ENCODE measurements around the gene UPF1.

UPF1 gene

DNA sequence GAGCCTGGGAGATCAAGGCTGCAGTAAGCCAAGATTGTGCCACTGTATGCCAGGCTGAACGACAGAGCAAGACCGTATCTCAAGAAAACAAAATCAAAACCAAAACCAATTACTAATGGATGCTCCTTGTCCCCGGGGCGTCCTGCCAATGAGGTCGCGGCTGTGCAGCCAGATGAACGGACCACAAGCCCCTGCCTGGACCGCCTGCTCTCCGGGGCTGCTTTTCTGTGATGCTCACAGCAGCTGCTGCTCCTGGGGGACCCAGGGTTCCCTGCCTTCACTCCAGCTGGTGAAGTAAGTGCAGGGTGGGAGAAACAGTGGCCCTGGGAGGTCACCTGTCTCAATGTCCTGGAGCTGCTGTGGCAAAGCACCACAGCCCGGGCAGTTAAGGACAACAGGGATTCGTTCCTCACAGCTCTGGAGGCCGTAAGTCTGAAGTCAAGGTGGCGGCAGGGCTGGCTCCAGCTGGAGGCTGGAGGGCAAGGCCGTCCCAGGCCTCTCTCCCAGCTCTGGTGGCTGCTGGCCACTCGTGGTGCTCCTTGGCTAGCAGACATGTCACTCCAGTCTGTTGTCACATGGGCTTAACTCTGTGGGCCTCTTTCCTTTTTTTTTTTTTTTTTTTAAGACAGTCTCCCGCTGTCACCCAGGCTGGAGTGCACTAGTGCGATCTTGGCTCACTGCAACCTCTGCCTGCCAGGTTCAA, 77.3 kb downstream of the UPF1 start:
- TF ChIP-seq OSR1 (CRISPR knock-in tag; IDR thresholded peaks at IDR 0.05) = no peak
- TF ChIP-seq CSRNP3 (CRISPR knock-in tag; IDR thresholded peaks at IDR 0.05) = no peak
- no peak for TF ChIP-seq ZFP30 (CRISPR knock-in tag; IDR thresholded peaks at IDR 0.05)
- no peak for TF ChIP-seq ARNTL (CRISPR knock-in tag; IDR thresholded peaks at IDR 0.05; ENCODE audit: borderline replicate concordance, low read depth)
- TF ChIP-seq CREB5 (CRISPR knock-in tag; IDR thresholded peaks at IDR 0.05; ENCODE audit: low read depth) = no peak
- no peak for ATAC-seq

DNA sequence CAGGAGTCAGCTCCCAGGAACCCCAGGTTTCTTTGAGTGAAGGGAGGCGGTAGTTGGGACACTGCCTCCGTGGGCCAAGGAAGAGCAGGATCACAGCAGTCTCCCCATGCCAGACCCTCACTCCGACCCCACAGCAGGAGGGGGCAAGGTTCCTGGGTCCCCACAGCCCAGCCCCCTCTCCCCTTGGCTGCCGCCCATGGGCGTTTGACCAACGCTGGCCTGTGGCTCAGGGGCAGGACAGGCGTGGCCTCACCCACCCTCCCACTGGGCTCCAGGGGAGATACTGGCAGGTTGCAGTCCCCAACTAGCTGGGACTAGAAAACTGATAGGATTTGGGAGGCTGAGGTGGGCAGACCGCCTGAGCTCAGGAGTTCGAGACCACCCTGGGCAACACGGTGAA, 78.3 kb downstream of the UPF1 start:
- no peak for TF ChIP-seq BACH2 (CRISPR knock-in tag; IDR thresholded peaks at IDR 0.05; ENCODE audit: borderline replicate concordance)
- no peak for TF ChIP-seq RARB (CRISPR knock-in tag; IDR thresholded peaks at IDR 0.05)
- no peak for TF ChIP-seq TCF4 (CRISPR knock-in tag; IDR thresholded peaks at IDR 0.05; ENCODE audit: borderline replicate concordance)
- TF ChIP-seq CSDC2 (CRISPR knock-in tag; IDR thresholded peaks at IDR 0.05) = no peak
- no peak for TF ChIP-seq ZFP30 (CRISPR knock-in tag; IDR thresholded peaks at IDR 0.05)
- TF ChIP-seq ISL1 (CRISPR knock-in tag; IDR thresholded peaks at IDR 0.05) = no peak
- TF ChIP-seq CREB5 (CRISPR knock-in tag; IDR thresholded peaks at IDR 0.05; ENCODE audit: low read depth) = no peak
- TF ChIP-seq CSRNP3 (CRISPR knock-in tag; IDR thresholded peaks at IDR 0.05) = no peak
- no peak for ATAC-seq

- TF ChIP-seq ZFP30 (CRISPR knock-in tag; IDR thresholded peaks at IDR 0.05) = no peak
- TF ChIP-seq CSDC2 (CRISPR knock-in tag; IDR thresholded peaks at IDR 0.05) = no peak
- no peak for TF ChIP-seq ZC3H10 (CRISPR knock-in tag; IDR thresholded peaks at IDR 0.05)
- TF ChIP-seq ZFP3 (CRISPR knock-in tag; IDR thresholded peaks at IDR 0.05) = no peak
- TF ChIP-seq PPARA (CRISPR knock-in tag; IDR thresholded peaks at IDR 0.05; ENCODE audit: borderline replicate concordance) = no peak
- no peak for TF ChIP-seq ESRRG (CRISPR knock-in tag; IDR thresholded peaks at IDR 0.05)
- TF ChIP-seq OSR1 (CRISPR knock-in tag; IDR thresholded peaks at IDR 0.05) = no peak
- TF ChIP-seq SNAI2 (CRISPR knock-in tag; IDR thresholded peaks at IDR 0.05) = no peak
- TF ChIP-seq, protein P1, sequence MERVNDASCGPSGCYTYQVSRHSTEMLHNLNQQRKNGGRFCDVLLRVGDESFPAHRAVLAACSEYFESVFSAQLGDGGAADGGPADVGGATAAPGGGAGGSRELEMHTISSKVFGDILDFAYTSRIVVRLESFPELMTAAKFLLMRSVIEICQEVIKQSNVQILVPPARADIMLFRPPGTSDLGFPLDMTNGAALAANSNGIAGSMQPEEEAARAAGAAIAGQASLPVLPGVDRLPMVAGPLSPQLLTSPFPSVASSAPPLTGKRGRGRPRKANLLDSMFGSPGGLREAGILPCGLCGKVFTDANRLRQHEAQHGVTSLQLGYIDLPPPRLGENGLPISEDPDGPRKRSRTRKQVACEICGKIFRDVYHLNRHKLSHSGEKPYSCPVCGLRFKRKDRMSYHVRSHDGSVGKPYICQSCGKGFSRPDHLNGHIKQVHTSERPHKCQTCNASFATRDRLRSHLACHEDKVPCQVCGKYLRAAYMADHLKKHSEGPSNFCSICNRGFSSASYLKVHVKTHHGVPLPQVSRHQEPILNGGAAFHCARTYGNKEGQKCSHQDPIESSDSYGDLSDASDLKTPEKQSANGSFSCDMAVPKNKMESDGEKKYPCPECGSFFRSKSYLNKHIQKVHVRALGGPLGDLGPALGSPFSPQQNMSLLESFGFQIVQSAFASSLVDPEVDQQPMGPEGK (CRISPR knock-in tag; IDR thresholded peaks at IDR 0.05; ENCODE audit: borderline replicate concordance) = no peak
- TF ChIP-seq TCF4 (CRISPR knock-in tag; IDR thresholded peaks at IDR 0.05; ENCODE audit: borderline replicate concordance) = no peak
- no peak for TF ChIP-seq GLIS3 (CRISPR knock-in tag; IDR thresholded peaks at IDR 0.05)
- no peak for TF ChIP-seq ZNF8 (CRISPR knock-in tag; IDR thresholded peaks at IDR 0.05)
- no peak for TF ChIP-seq ZNF70 (CRISPR knock-in tag; IDR thresholded peaks at IDR 0.05)
- no peak for TF ChIP-seq POU6F1 (CRISPR knock-in tag; IDR thresholded peaks at IDR 0.05; ENCODE audit: borderline replicate concordance, low read depth)
- no peak for TF ChIP-seq ZNF565 (CRISPR knock-in tag; conservative IDR thresholded peaks at IDR 0.05; ENCODE audit: low read depth)
- TF ChIP-seq TSHZ2 (CRISPR knock-in tag; IDR thresholded peaks at IDR 0.05) = no peak
- no peak for TF ChIP-seq TOX (CRISPR knock-in tag; IDR thresholded peaks at IDR 0.05; ENCODE audit: borderline replicate concordance)
- TF ChIP-seq CREB5 (CRISPR knock-in tag; IDR thresholded peaks at IDR 0.05; ENCODE audit: low read depth) = no peak
- TF ChIP-seq ARNTL (CRISPR knock-in tag; IDR thresholded peaks at IDR 0.05; ENCODE audit: borderline replicate concordance, low read depth) = no peak
- no peak for TF ChIP-seq RARB (CRISPR knock-in tag; IDR thresholded peaks at IDR 0.05)
- no peak for ATAC-seq
These were observed 79.2 kb downstream of the UPF1 start for GRCh38 chr19:18910801-18911436.

Measured in SK-N-SH treated with all-trans-retinoic acid at 6 μM for 48 hours (cell line).